Measurements from ENCODE around the gene TTYH1.

DNA sequence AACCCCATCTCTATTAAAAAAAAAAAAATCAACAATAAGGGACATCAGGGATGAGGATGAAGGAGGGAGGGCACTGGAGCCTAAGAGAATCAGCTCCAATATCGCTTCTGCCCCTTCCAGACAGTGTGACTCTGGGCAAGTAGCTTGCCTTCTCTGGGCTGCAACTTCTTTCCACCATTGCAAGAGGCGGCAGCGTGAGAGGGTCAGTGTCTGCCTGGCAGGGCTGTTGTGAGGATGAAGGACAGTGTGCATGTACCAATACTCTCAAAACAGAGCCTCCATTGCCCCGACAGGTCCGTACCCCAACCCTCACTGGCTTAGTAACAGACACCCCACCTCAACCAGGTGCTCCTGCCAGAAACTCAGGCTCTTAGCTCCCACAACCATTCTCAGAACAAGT lies 18.4 kb downstream of the TTYH1 start:
- TF ChIP-seq, protein P1, sequence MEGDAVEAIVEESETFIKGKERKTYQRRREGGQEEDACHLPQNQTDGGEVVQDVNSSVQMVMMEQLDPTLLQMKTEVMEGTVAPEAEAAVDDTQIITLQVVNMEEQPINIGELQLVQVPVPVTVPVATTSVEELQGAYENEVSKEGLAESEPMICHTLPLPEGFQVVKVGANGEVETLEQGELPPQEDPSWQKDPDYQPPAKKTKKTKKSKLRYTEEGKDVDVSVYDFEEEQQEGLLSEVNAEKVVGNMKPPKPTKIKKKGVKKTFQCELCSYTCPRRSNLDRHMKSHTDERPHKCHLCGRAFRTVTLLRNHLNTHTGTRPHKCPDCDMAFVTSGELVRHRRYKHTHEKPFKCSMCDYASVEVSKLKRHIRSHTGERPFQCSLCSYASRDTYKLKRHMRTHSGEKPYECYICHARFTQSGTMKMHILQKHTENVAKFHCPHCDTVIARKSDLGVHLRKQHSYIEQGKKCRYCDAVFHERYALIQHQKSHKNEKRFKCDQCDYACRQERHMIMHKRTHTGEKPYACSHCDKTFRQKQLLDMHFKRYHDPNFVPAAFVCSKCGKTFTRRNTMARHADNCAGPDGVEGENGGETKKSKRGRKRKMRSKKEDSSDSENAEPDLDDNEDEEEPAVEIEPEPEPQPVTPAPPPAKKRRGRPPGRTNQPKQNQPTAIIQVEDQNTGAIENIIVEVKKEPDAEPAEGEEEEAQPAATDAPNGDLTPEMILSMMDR (IDR thresholded peaks at IDR 0.05; ENCODE audit: insufficient read depth, low read length), result no peak
- TF ChIP-seq, protein P2, sequence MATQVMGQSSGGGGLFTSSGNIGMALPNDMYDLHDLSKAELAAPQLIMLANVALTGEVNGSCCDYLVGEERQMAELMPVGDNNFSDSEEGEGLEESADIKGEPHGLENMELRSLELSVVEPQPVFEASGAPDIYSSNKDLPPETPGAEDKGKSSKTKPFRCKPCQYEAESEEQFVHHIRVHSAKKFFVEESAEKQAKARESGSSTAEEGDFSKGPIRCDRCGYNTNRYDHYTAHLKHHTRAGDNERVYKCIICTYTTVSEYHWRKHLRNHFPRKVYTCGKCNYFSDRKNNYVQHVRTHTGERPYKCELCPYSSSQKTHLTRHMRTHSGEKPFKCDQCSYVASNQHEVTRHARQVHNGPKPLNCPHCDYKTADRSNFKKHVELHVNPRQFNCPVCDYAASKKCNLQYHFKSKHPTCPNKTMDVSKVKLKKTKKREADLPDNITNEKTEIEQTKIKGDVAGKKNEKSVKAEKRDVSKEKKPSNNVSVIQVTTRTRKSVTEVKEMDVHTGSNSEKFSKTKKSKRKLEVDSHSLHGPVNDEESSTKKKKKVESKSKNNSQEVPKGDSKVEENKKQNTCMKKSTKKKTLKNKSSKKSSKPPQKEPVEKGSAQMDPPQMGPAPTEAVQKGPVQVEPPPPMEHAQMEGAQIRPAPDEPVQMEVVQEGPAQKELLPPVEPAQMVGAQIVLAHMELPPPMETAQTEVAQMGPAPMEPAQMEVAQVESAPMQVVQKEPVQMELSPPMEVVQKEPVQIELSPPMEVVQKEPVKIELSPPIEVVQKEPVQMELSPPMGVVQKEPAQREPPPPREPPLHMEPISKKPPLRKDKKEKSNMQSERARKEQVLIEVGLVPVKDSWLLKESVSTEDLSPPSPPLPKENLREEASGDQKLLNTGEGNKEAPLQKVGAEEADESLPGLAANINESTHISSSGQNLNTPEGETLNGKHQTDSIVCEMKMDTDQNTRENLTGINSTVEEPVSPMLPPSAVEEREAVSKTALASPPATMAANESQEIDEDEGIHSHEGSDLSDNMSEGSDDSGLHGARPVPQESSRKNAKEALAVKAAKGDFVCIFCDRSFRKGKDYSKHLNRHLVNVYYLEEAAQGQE (IDR thresholded peaks at IDR 0.05; ENCODE audit: insufficient replicate concordance, low read depth), result no peak
